ENCODE results near the gene ROR1. TPM values are rescaled to one million over a fixed set of nuclear protein-coding genes. Genes with fewer than 3 reads are reported as not detected.

ROR1 gene
- total and polyA plus RNA-seq, 7 experiments from 2014 or later = 0.07 to 0.22 (median 0.16) TPM; not detected in 4

GRCh38 chr1:63747445-63747844 is 26.4 kb upstream of the ROR1 start:
- ChIA-PET POLR2A (no interaction called here), CTCF (no interaction called here)
- Mint-ChIP-seq H3K9me3 (peaks cover 0 to 3% (median 0%) of the 10 kb centered on the region in 11 donors), H3K27me3 (peaks cover 0 to 16% (median 2%) of the 10 kb centered on the region in 5 donors), H3K36me3 (peaks cover 0 to 3% (median 0%) of the 10 kb centered on the region in 5 donors), H3K4me3 (no peak overlapping the region), H3K27ac (no peak overlapping the region), H3K4me1 (peaks cover 0 to 30% (median 0%) of the 10 kb centered on the region in 7 donors)
- DNase-seq (no peak), ATAC-seq (no peak)
- Histone ChIP-seq H3K27me3 (ENCODE audit: control insufficient read depth in 2 of 2, insufficient read depth in 2 of 2, low read length in 2 of 2) (no peaks in the 10 kb centered on the region), H3K27ac (ENCODE audit: low read depth, low read length) (no peak overlapping the region), H3K9me3 (ENCODE audit: control insufficient read depth in 2 of 3, low read length in 3 of 3) (no peaks in the 10 kb centered on the region), H3K4me3 (ENCODE audit: low read length) (no peak overlapping the region), H3K4me1 (ENCODE audit: control insufficient read depth in 2 of 2, insufficient read depth in 2 of 2, low read length in 2 of 2) (no peaks in the 10 kb centered on the region), H3K36me3 (ENCODE audit: control insufficient read depth in 2 of 3, insufficient read depth in 3 of 3, low read length in 3 of 3) (no peaks in the 10 kb centered on the region)
- intact Hi-C loops (cut with micrococcal nuclease) = no loop called here

DNA sequence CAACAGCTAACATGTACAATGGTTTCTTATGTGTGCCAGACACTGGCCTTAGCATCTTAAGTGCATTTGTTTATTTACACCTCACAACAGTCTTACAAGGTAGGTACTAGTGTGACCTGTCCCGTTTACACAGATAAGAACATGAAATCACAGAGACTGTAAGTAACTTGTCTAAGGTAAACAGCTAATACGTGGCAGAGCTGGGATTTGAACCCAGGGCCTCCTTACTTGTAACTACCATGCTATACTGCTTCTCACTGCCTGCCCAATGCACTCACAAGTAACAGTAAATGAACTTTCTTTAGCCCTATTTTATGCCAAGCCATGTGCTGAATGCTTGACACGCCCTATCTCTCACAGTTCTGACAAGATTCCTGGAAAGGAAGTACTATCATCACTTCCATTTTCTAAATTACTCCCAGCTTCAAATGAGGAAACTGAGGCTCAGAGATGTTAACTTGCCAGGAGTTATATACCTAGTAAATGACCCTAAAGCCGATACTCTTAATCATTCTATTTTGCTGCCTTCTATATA is 25.7 kb upstream of the ROR1 start:
- peaks cover 0 to 3% (median 0%) of the 10 kb centered on the region in 11 donors for H3K9me3 Mint-ChIP-seq

DNA sequence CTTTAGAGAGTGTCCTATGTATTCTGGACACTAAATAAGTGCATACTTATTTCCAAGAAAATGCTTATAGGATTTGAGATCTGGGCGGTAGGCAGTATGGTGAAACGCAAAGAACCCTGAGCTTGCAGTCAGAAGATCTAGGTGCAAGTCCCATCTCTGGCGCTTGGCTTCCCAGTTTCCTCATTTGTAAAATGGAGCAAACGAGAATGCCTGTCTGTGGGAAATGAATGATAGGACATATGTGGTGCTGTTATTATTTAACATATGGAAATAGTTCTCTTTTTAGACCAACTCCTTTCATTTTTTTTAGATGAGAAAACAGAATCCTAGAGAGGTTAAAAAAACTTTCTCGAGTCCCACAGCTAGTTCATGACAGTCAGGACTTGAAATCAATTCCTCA is 25.2 kb upstream of the ROR1 start:
- CTCF ChIA-PET = interaction anchor here (0.8 kb wide), 1 partner anchor 16 kb away, joined by 4 read pairs; no protein-coding TSS in a partner anchor

More for the DNA sequence above, 25.7 kb upstream of the ROR1 start:
- Histone ChIP-seq H3K4me1 (ENCODE audit: control insufficient read depth in 2 of 2, insufficient read depth in 2 of 2, low read length in 2 of 2) (no peaks in the 10 kb centered on the region), H3K27me3 (ENCODE audit: control insufficient read depth in 2 of 2, insufficient read depth in 2 of 2, low read length in 2 of 2) (no peaks in the 10 kb centered on the region), H3K4me3 (ENCODE audit: low read length) (no peak overlapping the region), H3K36me3 (ENCODE audit: control insufficient read depth in 2 of 3, insufficient read depth in 3 of 3, low read length in 3 of 3) (no peaks in the 10 kb centered on the region), H3K9me3 (ENCODE audit: control insufficient read depth in 2 of 3, low read length in 3 of 3) (no peaks in the 10 kb centered on the region), H3K27ac (ENCODE audit: low read depth, low read length) (no peak overlapping the region)
- H3K4me1 Mint-ChIP-seq = peaks cover 0 to 23% (median 0%) of the 10 kb centered on the region in 7 donors
- DNase-seq (no peak), ATAC-seq (no peak)
- H3K4me3 Mint-ChIP-seq = no peak overlapping the region
- no peak overlapping the region for H3K27ac Mint-ChIP-seq
- peaks cover 0 to 19% (median 2%) of the 10 kb centered on the region in 5 donors for H3K27me3 Mint-ChIP-seq
- ChIA-PET CTCF (interaction anchor here (0.8 kb wide), 1 partner anchor 15 kb away, joined by 4 read pairs; no protein-coding TSS in a partner anchor), POLR2A (no interaction called here)
- intact Hi-C loops (cut with micrococcal nuclease) = no loop called here
- H3K36me3 Mint-ChIP-seq = peaks cover 0 to 3% (median 0%) of the 10 kb centered on the region in 5 donors

GRCh38 chr1:63750721-63751120 is 23.1 kb upstream of the ROR1 start:
- Mint-ChIP-seq H3K4me1 (peaks cover 0 to 17% (median 0%) of the 10 kb centered on the region in 7 donors), H3K27ac (no peak overlapping the region), H3K27me3 (peaks cover 0 to 19% (median 2%) of the 10 kb centered on the region in 5 donors), H3K9me3 (peaks cover 0 to 3% (median 0%) of the 10 kb centered on the region in 11 donors), H3K36me3 (peaks cover 0 to 3% (median 0%) of the 10 kb centered on the region in 5 donors), H3K4me3 (no peak overlapping the region)
- ATAC-seq = no peak
- Histone ChIP-seq H3K4me1 (ENCODE audit: control insufficient read depth in 2 of 2, insufficient read depth in 2 of 2, low read length in 2 of 2) (no peaks in the 10 kb centered on the region), H3K9me3 (ENCODE audit: control insufficient read depth in 2 of 3, low read length in 3 of 3) (no peaks in the 10 kb centered on the region), H3K36me3 (ENCODE audit: control insufficient read depth in 2 of 3, insufficient read depth in 3 of 3, low read length in 3 of 3) (no peaks in the 10 kb centered on the region), H3K4me3 (ENCODE audit: low read length) (no peak overlapping the region), H3K27ac (ENCODE audit: low read depth, low read length) (no peak overlapping the region), H3K27me3 (ENCODE audit: control insufficient read depth in 2 of 2, insufficient read depth in 2 of 2, low read length in 2 of 2) (no peaks in the 10 kb centered on the region)
- intact Hi-C loops (cut with micrococcal nuclease) = no loop called here
- ChIA-PET POLR2A (no interaction called here), CTCF (no interaction called here)
- no peak for DNase-seq

More for the DNA sequence above, 25.2 kb upstream of the ROR1 start:
- H3K36me3 Mint-ChIP-seq = peaks cover 0 to 3% (median 0%) of the 10 kb centered on the region in 5 donors
- peaks cover 0 to 3% (median 0%) of the 10 kb centered on the region in 11 donors for H3K9me3 Mint-ChIP-seq
- POLR2A ChIA-PET = no interaction called here
- H3K36me3 ChIP-seq (ENCODE audit: control insufficient read depth in 2 of 3, insufficient read depth in 3 of 3, low read length in 3 of 3) = no peaks in the 10 kb centered on the region
- no peak overlapping the region for H3K27ac ChIP-seq (ENCODE audit: low read depth, low read length)
- ATAC-seq (no peak), DNase-seq (no peak)
- no peaks in the 10 kb centered on the region for H3K27me3 ChIP-seq (ENCODE audit: control insufficient read depth in 2 of 2, insufficient read depth in 2 of 2, low read length in 2 of 2)
- no peaks in the 10 kb centered on the region for H3K4me1 ChIP-seq (ENCODE audit: control insufficient read depth in 2 of 2, insufficient read depth in 2 of 2, low read length in 2 of 2)
- H3K4me1 Mint-ChIP-seq = peaks cover 0 to 22% (median 0%) of the 10 kb centered on the region in 7 donors
- no peak overlapping the region for H3K4me3 Mint-ChIP-seq
- H3K4me3 ChIP-seq (ENCODE audit: low read length) = no peak overlapping the region
- H3K9me3 ChIP-seq (ENCODE audit: control insufficient read depth in 2 of 3, low read length in 3 of 3) = no peaks in the 10 kb centered on the region
- no peak overlapping the region for H3K27ac Mint-ChIP-seq
- peaks cover 0 to 19% (median 2%) of the 10 kb centered on the region in 5 donors for H3K27me3 Mint-ChIP-seq
- intact Hi-C loops (cut with micrococcal nuclease) = no loop called here

GRCh38 chr1:63752176-63752575 is 21.6 kb upstream of the ROR1 start:
- POLR2A ChIA-PET = no interaction called here

DNA sequence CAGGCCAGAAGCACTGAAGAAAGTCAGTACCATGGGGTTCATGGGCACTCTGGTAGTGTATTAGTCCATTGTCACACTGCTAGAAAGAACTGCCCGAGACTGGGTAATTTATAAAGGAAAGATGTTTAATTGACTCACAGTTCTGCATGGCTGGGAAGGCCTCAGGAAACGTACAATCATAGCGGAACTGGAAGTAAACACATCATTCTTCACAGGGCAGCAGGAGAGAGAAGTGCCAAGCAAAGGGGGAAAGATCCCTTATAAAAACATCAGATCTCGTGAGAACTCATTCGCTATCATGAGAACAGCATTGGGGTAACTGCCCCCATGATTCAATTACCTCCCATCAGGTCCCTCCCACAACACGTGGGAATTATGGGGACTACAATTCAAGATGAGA is 20.2 kb upstream of the ROR1 start:
- CTCF ChIA-PET = no interaction called here
- no peaks in the 10 kb centered on the region for H3K4me1 ChIP-seq (ENCODE audit: control insufficient read depth in 2 of 2, insufficient read depth in 2 of 2, low read length in 2 of 2)
- ATAC-seq (no peak), DNase-seq (no peak)
- Mint-ChIP-seq H3K9me3 (peaks cover 0 to 1% (median 0%) of the 10 kb centered on the region in 11 donors), H3K4me1 (peaks cover 0 to 2% (median 0%) of the 10 kb centered on the region in 7 donors), H3K36me3 (no peaks in the 10 kb centered on the region), H3K27ac (no peak overlapping the region), H3K27me3 (peaks cover 0 to 13% (median 5%) of the 10 kb centered on the region in 5 donors), H3K4me3 (no peak overlapping the region)
- POLR2A ChIA-PET = no interaction called here
- no peaks in the 10 kb centered on the region for H3K9me3 ChIP-seq (ENCODE audit: control insufficient read depth in 2 of 3, low read length in 3 of 3)
- no peak overlapping the region for H3K4me3 ChIP-seq (ENCODE audit: low read length)
- intact Hi-C loops (cut with micrococcal nuclease) = no loop called here
- no peak overlapping the region for H3K27ac ChIP-seq (ENCODE audit: low read depth, low read length)
- no peaks in the 10 kb centered on the region for H3K36me3 ChIP-seq (ENCODE audit: control insufficient read depth in 2 of 3, insufficient read depth in 3 of 3, low read length in 3 of 3)
- H3K27me3 ChIP-seq (ENCODE audit: control insufficient read depth in 2 of 2, insufficient read depth in 2 of 2, low read length in 2 of 2) = no peaks in the 10 kb centered on the region

More at GRCh38 chr1:63752176-63752575, 21.6 kb upstream of the ROR1 start:
- H3K36me3 ChIP-seq (ENCODE audit: control insufficient read depth in 2 of 3, insufficient read depth in 3 of 3, low read length in 3 of 3) = no peaks in the 10 kb centered on the region
- Mint-ChIP-seq H3K27ac (no peak overlapping the region), H3K27me3 (peaks cover 0 to 15% (median 5%) of the 10 kb centered on the region in 5 donors), H3K4me3 (no peak overlapping the region), H3K9me3 (peaks cover 0 to 1% (median 0%) of the 10 kb centered on the region in 11 donors), H3K36me3 (no peaks in the 10 kb centered on the region), H3K4me1 (peaks cover 0 to 8% (median 0%) of the 10 kb centered on the region in 7 donors)
- no peak overlapping the region for H3K27ac ChIP-seq (ENCODE audit: low read depth, low read length)
- no peaks in the 10 kb centered on the region for H3K9me3 ChIP-seq (ENCODE audit: control insufficient read depth in 2 of 3, low read length in 3 of 3)
- intact Hi-C loops (cut with micrococcal nuclease) = no loop called here
- H3K4me3 ChIP-seq (ENCODE audit: low read length) = no peak overlapping the region
- no peaks in the 10 kb centered on the region for H3K27me3 ChIP-seq (ENCODE audit: control insufficient read depth in 2 of 2, insufficient read depth in 2 of 2, low read length in 2 of 2)
- ATAC-seq (no peak), DNase-seq (no peak)
- no peaks in the 10 kb centered on the region for H3K4me1 ChIP-seq (ENCODE audit: control insufficient read depth in 2 of 2, insufficient read depth in 2 of 2, low read length in 2 of 2)
- CTCF ChIA-PET = no interaction called here

GRCh38 chr1:63756839-63757238 is 17.0 kb upstream of the ROR1 start:
- H3K4me3 ChIP-seq (ENCODE audit: low read length) = no peak overlapping the region
- DNase-seq (no peak), ATAC-seq (no peak)
- H3K4me1 Mint-ChIP-seq = peaks cover 0 to 2% (median 0%) of the 10 kb centered on the region in 7 donors
- H3K4me1 ChIP-seq (ENCODE audit: control insufficient read depth in 2 of 2, insufficient read depth in 2 of 2, low read length in 2 of 2) = no peaks in the 10 kb centered on the region
- no peaks in the 10 kb centered on the region for H3K9me3 Mint-ChIP-seq
- H3K4me3 Mint-ChIP-seq = no peak overlapping the region
- no peak overlapping the region for H3K27ac ChIP-seq (ENCODE audit: low read depth, low read length)
- no peaks in the 10 kb centered on the region for H3K27me3 ChIP-seq (ENCODE audit: control insufficient read depth in 2 of 2, insufficient read depth in 2 of 2, low read length in 2 of 2)
- no peaks in the 10 kb centered on the region for H3K36me3 Mint-ChIP-seq
- peaks cover 0 to 24% (median 6%) of the 10 kb centered on the region in 5 donors for H3K27me3 Mint-ChIP-seq
- H3K27ac Mint-ChIP-seq = no peak overlapping the region
- H3K9me3 ChIP-seq (ENCODE audit: control insufficient read depth in 2 of 3, low read length in 3 of 3) = no peaks in the 10 kb centered on the region
- H3K36me3 ChIP-seq (ENCODE audit: control insufficient read depth in 2 of 3, insufficient read depth in 3 of 3, low read length in 3 of 3) = no peaks in the 10 kb centered on the region
- ChIA-PET POLR2A (no interaction called here), CTCF (no interaction called here)
- intact Hi-C loops (cut with micrococcal nuclease) = no loop called here
